Activated CD4-positive, CD25-positive, alpha-beta regulatory T cell treated with anti-CD3 and anti-CD28 coated beads, Interleukin-2, amount 50 U/mL, for 24 hours (primary cell): ENCODE results near the gene SETBP1.
A peak's percentile ranks its signal among the peaks of the same experiment; 100 is the strongest.

Experiments
- ATAC-seq, 2 donors: fragments of 150-1000 bp; cut with Tn5 transposase; one replicate each; pipeline ENCODE4 v1.10.0; 2021; ENCODE audit warnings: mild to moderate bottlenecking in 1 of 2, moderate library complexity in 1 of 2

The SETBP1 gene

GRCh38 chr18:44914028-44914427 lies 233.3 kb downstream of the SETBP1 start:
- ATAC-seq: no peak

GRCh38 chr18:44915213-44915612 lies 234.5 kb downstream of the SETBP1 start:
- no peak for ATAC-seq

GRCh38 chr18:44915661-44916060 lies 235.0 kb downstream of the SETBP1 start:
- ATAC-seq: no peak

GRCh38 chr18:44916429-44917207 lies 235.9 kb downstream of the SETBP1 start:
- no peak for ATAC-seq

GRCh38 chr18:44917216-44918141 lies 236.8 kb downstream of the SETBP1 start:
- no peak for ATAC-seq

- no peak for ATAC-seq
These were observed 237.4 kb downstream of the SETBP1 start for GRCh38 chr18:44918142-44918476.

- no peak for ATAC-seq
These were observed 239.8 kb downstream of the SETBP1 start for GRCh38 chr18:44920441-44920840.

- no peak for ATAC-seq
These were observed 241.3 kb downstream of the SETBP1 start for GRCh38 chr18:44921974-44922373.

- no peak for ATAC-seq
These were observed 242.3 kb downstream of the SETBP1 start for GRCh38 chr18:44922968-44923367.

GRCh38 chr18:44924785-44925499 lies 244.3 kb downstream of the SETBP1 start:
- no peak for ATAC-seq

- ATAC-seq: peak; percentile 76 to 78
These were observed 246.6 kb downstream of the SETBP1 start for GRCh38 chr18:44927127-44927849.

- ATAC-seq: no peak
These were observed 254.2 kb downstream of the SETBP1 start for GRCh38 chr18:44934901-44935300.

GRCh38 chr18:44935455-44935854 lies 254.8 kb downstream of the SETBP1 start:
- no peak for ATAC-seq

GRCh38 chr18:44936485-44936884 lies 255.8 kb downstream of the SETBP1 start:
- no peak for ATAC-seq

GRCh38 chr18:44937960-44938719 lies 257.5 kb downstream of the SETBP1 start:
- ATAC-seq: no peak

- no peak for ATAC-seq
These were observed 258.3 kb downstream of the SETBP1 start for GRCh38 chr18:44938720-44939665.

GRCh38 chr18:44941516-44941915 lies 260.8 kb downstream of the SETBP1 start:
- ATAC-seq: no peak

GRCh38 chr18:44942073-44942472 lies 261.4 kb downstream of the SETBP1 start:
- ATAC-seq: no peak

- ATAC-seq: no peak
These were observed 262.7 kb downstream of the SETBP1 start for GRCh38 chr18:44943311-44943881.

- no peak for ATAC-seq
These were observed 263.8 kb downstream of the SETBP1 start for GRCh38 chr18:44944461-44944860.
